Cardiac muscle cell (in vitro differentiated cells and primary cell): ENCODE measurements around the gene VWA5B2. TPM values are rescaled to one million over a fixed set of nuclear protein-coding genes. Genes with fewer than 3 reads are reported as not detected.
A peak's percentile ranks its signal among the peaks of the same experiment; 100 is the strongest.

Source experiments
- DNase-seq, 2 donors: peaks; one replicate each; pipeline versions ENCODE4 v3.0.0 to v3.0.0-alpha.2; 2010 to 2017; ENCODE audit warnings: low read depth in 1 of 2, low spot score in 1 of 2
- H3K27ac ChIP-seq: fragments of 200-600 bp; sonication (generic); 2 replicates; pipeline ENCODE4 v1.5.1; 2016
- H3K27me3 ChIP-seq: fragments of 200-600 bp; sonication (generic); 2 replicates; pipeline ENCODE4 v1.6.0; 2016; ENCODE audit warnings: control low read depth
- H3K36me3 ChIP-seq: fragments of 200-600 bp; sonication (generic); 2 replicates; pipeline ENCODE4 v1.5.1; 2016; ENCODE audit warnings: control low read depth
- H3K4me1 ChIP-seq: fragments of 200-600 bp; sonication (generic); 2 replicates; pipeline ENCODE4 v1.8.1; 2017; ENCODE audit warnings: low read depth, mild to moderate bottlenecking, mixed run types
- H3K4me3 ChIP-seq: fragments of 200-600 bp; sonication (generic); 2 replicates; pipeline ENCODE4 v1.5.1; 2016; ENCODE audit warnings: mild to moderate bottlenecking
- H3K9me3 ChIP-seq: fragments of 200-600 bp; sonication (generic); 2 replicates; pipeline ENCODE4 v1.5.1; 2017; ENCODE audit warnings: low read depth, mild to moderate bottlenecking, control low read depth
- polyA plus RNA-seq: library from polyadenylated mRNA; unstranded; fragments of >200 nt; fragmentation: Nextera tagmentation; extraction: Ambion mirVana; gene quantifications from 2 replicates; pipeline ENCODE4 v1.2.1, GENCODE V29; 2016
- total RNA-seq: library from RNA; depleted of rRNA; stranded (reverse); fragments of >200 nt; gene quantifications from 2 replicates; pipeline ENCODE4 v1.2.3, GENCODE V29; 2016
- TF ChIP-seq, protein P1 (sequence below): IDR thresholded peaks from 2 replicates; pipeline ENCODE4 v1.5.1; 2012; ENCODE audit warnings: low read depth, mild to moderate bottlenecking, low read length

VWA5B2 gene
- total and polyA plus RNA-seq, 2 experiments from 2014 or later = not detected

DNA sequence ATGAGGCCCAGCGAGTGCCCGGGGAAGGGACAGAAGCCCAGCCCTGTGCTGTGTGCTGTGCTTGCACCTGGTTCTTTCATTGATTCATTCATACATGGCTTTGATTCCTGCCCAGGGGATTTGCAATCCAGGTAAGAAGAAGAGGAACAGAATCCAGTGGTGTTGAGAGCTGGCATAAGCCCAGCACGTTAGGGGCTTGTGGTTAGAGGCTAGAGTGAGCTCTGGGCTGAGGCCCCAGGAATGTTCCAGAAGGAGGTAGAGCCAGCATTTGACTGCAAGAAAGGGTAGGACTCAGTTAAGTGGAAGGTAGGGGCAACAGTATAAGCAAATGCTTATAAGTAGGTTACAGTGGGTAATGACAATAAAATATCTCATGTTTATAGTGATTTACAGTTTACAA lies 2.3 kb downstream of the VWA5B2 start:
- no peaks in the 10 kb centered on the region for H3K9me3 ChIP-seq
- TF ChIP-seq, protein P1, sequence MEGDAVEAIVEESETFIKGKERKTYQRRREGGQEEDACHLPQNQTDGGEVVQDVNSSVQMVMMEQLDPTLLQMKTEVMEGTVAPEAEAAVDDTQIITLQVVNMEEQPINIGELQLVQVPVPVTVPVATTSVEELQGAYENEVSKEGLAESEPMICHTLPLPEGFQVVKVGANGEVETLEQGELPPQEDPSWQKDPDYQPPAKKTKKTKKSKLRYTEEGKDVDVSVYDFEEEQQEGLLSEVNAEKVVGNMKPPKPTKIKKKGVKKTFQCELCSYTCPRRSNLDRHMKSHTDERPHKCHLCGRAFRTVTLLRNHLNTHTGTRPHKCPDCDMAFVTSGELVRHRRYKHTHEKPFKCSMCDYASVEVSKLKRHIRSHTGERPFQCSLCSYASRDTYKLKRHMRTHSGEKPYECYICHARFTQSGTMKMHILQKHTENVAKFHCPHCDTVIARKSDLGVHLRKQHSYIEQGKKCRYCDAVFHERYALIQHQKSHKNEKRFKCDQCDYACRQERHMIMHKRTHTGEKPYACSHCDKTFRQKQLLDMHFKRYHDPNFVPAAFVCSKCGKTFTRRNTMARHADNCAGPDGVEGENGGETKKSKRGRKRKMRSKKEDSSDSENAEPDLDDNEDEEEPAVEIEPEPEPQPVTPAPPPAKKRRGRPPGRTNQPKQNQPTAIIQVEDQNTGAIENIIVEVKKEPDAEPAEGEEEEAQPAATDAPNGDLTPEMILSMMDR = no peak
- DNase-seq = peak in 1 of 2 donors; percentile 23
- no peak overlapping the region for H3K27ac ChIP-seq
- H3K27me3 ChIP-seq = peaks cover 86% of the 10 kb centered on the region
- no peak overlapping the region for H3K4me3 ChIP-seq
- no peaks in the 10 kb centered on the region for H3K4me1 ChIP-seq
- no peaks in the 10 kb centered on the region for H3K36me3 ChIP-seq

DNA sequence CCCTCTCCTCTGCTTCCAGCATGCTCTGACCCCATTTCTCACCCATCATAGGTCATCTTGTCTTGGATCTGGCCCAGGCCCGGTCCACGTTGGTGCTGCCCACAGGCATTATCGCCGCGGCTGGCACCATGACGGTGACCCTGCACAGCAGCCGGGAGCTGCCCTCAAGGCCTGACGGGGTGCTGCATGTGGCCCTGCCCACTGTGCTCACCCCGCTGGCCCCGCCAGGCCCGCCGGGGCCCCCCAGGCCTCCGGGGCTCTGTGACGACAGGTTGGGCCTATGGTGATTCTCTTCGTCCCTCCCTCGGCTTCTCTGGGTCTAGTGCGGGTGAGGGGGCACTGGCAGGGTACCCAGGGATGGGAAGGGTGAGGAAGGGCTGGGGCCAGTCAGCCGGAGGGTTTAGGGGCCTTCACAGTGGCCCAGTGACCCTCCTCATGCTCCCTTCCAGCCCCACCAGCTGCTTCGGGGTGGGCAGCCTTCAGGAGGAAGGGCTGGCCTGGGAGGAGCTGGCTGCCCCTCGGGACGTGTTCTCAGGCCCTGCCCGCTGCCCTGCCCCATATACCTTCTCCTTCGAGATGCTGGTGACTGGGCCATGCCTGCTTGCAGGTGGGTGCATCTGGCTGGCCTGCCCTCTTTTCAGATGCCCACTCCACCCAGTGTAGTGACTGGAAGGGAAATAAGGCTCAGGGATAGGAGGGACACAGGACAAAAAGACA lies 3.9 kb downstream of the VWA5B2 start:
- peaks cover 75% of the 10 kb centered on the region for H3K27me3 ChIP-seq
- H3K4me1 ChIP-seq = no peaks in the 10 kb centered on the region
- no peak for DNase-seq
- H3K4me3 ChIP-seq = no peak overlapping the region
- no peak overlapping the region for H3K27ac ChIP-seq
- TF ChIP-seq, protein P1 = no peak
- H3K36me3 ChIP-seq = no peaks in the 10 kb centered on the region
- H3K9me3 ChIP-seq = no peaks in the 10 kb centered on the region

DNA sequence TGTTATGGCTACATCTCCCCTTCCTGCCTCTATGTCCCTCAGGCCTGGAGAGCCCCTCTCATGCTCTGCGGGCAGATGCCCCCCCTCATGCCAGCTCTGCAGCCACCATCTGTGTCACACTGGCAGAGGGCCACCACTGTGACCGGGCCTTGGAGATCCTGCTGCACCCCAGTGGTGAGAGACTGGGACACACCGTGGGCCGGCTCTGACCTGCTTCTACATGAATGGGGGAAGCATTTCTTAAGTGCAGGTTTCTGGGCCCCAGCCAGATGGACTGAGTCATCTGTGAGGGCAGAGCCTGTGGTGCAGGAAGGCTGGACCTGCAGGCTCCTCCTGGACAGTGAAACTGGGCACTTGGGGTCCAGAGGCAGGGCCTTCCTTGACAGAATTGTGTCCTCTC lies 4.8 kb downstream of the VWA5B2 start:
- peaks cover 72% of the 10 kb centered on the region for H3K27me3 ChIP-seq
- H3K9me3 ChIP-seq = no peaks in the 10 kb centered on the region
- no peaks in the 10 kb centered on the region for H3K36me3 ChIP-seq
- peak in 1 of 2 donors; percentile 87 for DNase-seq
- H3K27ac ChIP-seq = no peak overlapping the region
- H3K4me1 ChIP-seq = no peaks in the 10 kb centered on the region
- H3K4me3 ChIP-seq = no peak overlapping the region
- TF ChIP-seq, protein P1 = no peak

DNA sequence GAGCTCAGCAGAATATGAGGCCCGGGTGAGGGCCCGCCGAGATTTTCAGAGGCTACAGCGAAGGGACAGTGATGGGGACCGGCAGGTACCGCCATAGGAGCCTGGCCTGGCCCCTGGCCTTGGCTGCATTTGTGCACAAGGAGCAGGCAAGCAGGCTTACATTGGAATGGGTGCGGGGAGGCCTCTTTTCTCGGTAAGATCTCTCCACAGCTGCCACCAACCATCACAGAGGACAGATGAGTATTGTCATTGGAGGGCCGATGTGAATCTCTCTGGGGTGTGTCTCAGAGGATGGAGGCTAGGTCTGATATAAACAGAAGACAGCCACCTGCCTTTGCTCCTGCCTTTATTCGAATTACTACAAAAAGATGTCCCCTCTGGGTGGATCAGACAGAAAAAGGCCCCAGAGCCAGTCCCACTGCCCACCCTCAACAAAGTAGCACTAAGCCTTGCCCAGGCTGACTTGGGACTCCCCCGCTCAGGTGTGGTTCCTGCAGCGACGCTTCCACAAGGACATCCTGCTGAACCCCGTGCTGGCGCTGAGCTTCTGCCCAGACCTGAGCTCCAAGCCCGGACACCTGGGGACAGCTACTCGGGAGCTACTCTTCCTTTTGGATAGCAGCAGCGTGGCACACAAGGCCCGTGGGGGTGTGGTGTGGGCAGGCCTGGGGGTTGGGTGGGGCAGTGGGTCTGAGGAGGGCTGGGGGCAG lies 5.4 kb downstream of the VWA5B2 start:
- no peak for DNase-seq
- Histone ChIP-seq H3K4me3 (no peak overlapping the region), H3K9me3 (no peaks in the 10 kb centered on the region), H3K36me3 (no peaks in the 10 kb centered on the region), H3K27me3 (peaks cover 71% of the 10 kb centered on the region), H3K27ac (no peak overlapping the region), H3K4me1 (no peaks in the 10 kb centered on the region)
- TF ChIP-seq, protein P1 = no peak

DNA sequence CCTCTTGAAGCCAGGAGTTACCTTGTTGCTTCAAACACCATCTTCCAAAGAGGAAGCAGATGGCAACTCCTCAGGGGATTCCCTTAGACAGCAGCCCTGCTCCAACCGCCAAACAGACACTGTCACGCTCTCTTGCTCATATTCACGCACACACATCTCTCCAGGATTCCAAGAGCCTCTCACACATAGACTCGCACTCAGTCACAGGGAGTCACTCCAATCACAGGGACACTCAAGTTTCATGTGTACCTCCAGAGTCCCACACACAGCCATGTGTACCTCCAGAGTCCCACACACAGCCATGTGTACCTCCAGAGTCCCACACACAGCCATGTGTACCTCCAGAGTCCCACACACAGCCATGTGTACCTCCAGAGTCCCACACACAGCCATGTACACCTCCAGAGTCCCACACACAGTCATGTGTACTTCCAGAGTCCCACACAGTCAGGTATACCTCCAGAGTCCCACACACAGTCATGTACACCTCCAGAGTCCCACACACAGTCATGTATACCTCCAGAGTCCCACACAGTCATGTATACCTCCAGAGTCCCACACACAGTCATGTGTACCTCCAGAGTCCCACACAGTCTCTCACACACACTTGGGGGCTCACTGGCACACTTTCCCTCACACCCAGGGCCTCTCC lies 6.1 kb downstream of the VWA5B2 start:
- H3K9me3 ChIP-seq = no peaks in the 10 kb centered on the region
- H3K27me3 ChIP-seq = peaks cover 65% of the 10 kb centered on the region
- no peak overlapping the region for H3K27ac ChIP-seq
- TF ChIP-seq, protein P1 = no peak
- H3K4me3 ChIP-seq = no peak overlapping the region
- no peaks in the 10 kb centered on the region for H3K36me3 ChIP-seq
- H3K4me1 ChIP-seq = no peaks in the 10 kb centered on the region
- DNase-seq = no peak
